Smooth muscle cell (in vitro differentiated cells): ENCODE results near the gene TMSB10. TPM values are rescaled to one million over a fixed set of nuclear protein-coding genes. Genes with fewer than 3 reads are reported as not detected.
"Not testable (repeated sequence)": the region's sequence is repeated elsewhere in the genome, so short reads cannot be mapped to it uniquely, and the experiment has no call there.

Experiments
- DNase-seq: peaks from one replicate; lab custom pipeline; 2025; ENCODE audit not compliant: unreplicated experiment; lab: John Stamatoyannopoulos, UW
- H2AFZ ChIP-seq: fragments of 200-600 bp; sonication (generic); 2 replicates; pipeline ENCODE4 v1.6.0; 2016; ENCODE audit warnings: antibody characterized with exemption, low read depth, mild to moderate bottlenecking
- H3F3A ChIP-seq: fragments of 200-600 bp; sonication (generic); 2 replicates; pipeline ENCODE4 v1.6.0; 2017; ENCODE audit warnings: antibody characterized with exemption, low read depth
- H3K27ac ChIP-seq: fragments of 200-600 bp; sonication (generic); 2 replicates; pipeline ENCODE4 v1.5.1; 2016; ENCODE audit warnings: low read depth, mild to moderate bottlenecking
- H3K27me3 ChIP-seq: fragments of 200-600 bp; sonication (generic); 2 replicates; pipeline ENCODE4 v1.6.1; 2016; ENCODE audit warnings: low read depth, mild to moderate bottlenecking
- H3K36me3 ChIP-seq: fragments of 200-600 bp; sonication (generic); 2 replicates; pipeline ENCODE4 v1.5.1; 2016; ENCODE audit warnings: low read depth
- H3K4me1 ChIP-seq: fragments of 200-600 bp; sonication (generic); 2 replicates; pipeline ENCODE4 v1.5.1; 2016; ENCODE audit warnings: low read depth
- H3K4me2 ChIP-seq: fragments of 200-600 bp; sonication (generic); 2 replicates; pipeline ENCODE4 v1.6.0; 2016; ENCODE audit warnings: mild to moderate bottlenecking
- H3K4me3 ChIP-seq: fragments of 200-600 bp; sonication (generic); 2 replicates; pipeline ENCODE4 v1.5.1; 2016; ENCODE audit warnings: mild to moderate bottlenecking
- H3K79me2 ChIP-seq: fragments of 200-600 bp; sonication (generic); 2 replicates; pipeline ENCODE4 v1.6.0; 2016; ENCODE audit warnings: low read depth, mild to moderate bottlenecking
- H3K9ac ChIP-seq: fragments of 200-600 bp; sonication (generic); 2 replicates; pipeline ENCODE4 v1.6.0; 2016; ENCODE audit warnings: low read depth
- H3K9me3 ChIP-seq: fragments of 200-600 bp; sonication (generic); replicated peaks from 2 replicates; pipeline ENCODE4 v1.5.1; 2016; ENCODE audit warnings: low read depth
- H4K20me1 ChIP-seq: fragments of 200-600 bp; sonication (generic); 2 replicates; pipeline ENCODE4 v1.6.0; 2016; ENCODE audit warnings: low read depth
- WGBS: methylation state at CpG from one replicate; pipeline ENCODE4 v1.1.7; 2016; ENCODE audit warnings: low lambda C conversion rate; 5-methylcytosine and 5-hydroxymethylcytosine counted together
- polyA plus RNA-seq: library from polyadenylated mRNA; unstranded; fragments of >200 nt; fragmentation: Nextera tagmentation; extraction: Ambion mirVana; gene quantifications from 2 replicates; pipeline ENCODE4 v1.2.1, GENCODE V29; 2016
- total RNA-seq: library from RNA; depleted of rRNA; stranded (reverse); fragments of >200 nt; gene quantifications from 2 replicates; pipeline ENCODE4 v1.2.3, GENCODE V29; 2014
- TF ChIP-seq, protein P1 (sequence below): fragments of 200-600 bp; sonication (generic); IDR thresholded peaks from 2 replicates; pipeline ENCODE4 v1.5.1; 2017; ENCODE audit warnings: borderline replicate concordance, mild to moderate bottlenecking, antibody characterized with exemption; ENCODE audit not compliant: insufficient read depth, poor library complexity, severe bottlenecking

TMSB10 gene
- total and polyA plus RNA-seq, 2 experiments from 2014 or later = 5,517 to 8,051 TPM

DNA sequence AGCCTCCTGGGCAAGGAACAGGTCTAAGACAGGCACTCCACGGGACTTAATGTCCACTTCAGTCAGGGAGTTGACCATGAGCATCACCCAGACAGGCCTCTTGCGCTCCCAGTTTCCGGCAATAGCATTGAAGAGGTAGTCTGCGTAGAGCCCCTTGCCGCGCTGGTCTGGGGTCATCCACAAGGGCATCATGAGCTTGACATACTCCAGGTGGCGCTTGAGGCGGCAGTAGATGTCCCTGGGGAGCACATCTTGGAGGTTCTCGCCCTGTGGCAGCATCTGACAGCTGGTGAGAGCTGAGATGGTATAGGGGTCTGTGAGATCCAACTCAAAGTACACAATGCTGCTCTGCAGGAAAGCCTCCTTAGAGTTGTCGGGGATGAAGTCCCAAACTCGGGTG is 35.1 kb upstream of the TMSB10 start:
- Histone ChIP-seq H2AFZ (no peak overlapping the region), H3K36me3 (no peaks in the 10 kb centered on the region), H3K4me3 (no peak overlapping the region), H3K4me2 (no peak overlapping the region), H3F3A (no peaks in the 10 kb centered on the region), H3K79me2 (no peaks in the 10 kb centered on the region), H3K27me3 (peaks cover 9% of the 10 kb centered on the region), H3K27ac (no peak overlapping the region), H3K4me1 (no peaks in the 10 kb centered on the region), H4K20me1 (no peaks in the 10 kb centered on the region), H3K9ac (no peak overlapping the region), H3K9me3 (no peaks in the 10 kb centered on the region)
- no peak for DNase-seq
- WGBS = 91% methylated on average over 11 of the region's 11 CpGs
- TF ChIP-seq, protein P1, sequence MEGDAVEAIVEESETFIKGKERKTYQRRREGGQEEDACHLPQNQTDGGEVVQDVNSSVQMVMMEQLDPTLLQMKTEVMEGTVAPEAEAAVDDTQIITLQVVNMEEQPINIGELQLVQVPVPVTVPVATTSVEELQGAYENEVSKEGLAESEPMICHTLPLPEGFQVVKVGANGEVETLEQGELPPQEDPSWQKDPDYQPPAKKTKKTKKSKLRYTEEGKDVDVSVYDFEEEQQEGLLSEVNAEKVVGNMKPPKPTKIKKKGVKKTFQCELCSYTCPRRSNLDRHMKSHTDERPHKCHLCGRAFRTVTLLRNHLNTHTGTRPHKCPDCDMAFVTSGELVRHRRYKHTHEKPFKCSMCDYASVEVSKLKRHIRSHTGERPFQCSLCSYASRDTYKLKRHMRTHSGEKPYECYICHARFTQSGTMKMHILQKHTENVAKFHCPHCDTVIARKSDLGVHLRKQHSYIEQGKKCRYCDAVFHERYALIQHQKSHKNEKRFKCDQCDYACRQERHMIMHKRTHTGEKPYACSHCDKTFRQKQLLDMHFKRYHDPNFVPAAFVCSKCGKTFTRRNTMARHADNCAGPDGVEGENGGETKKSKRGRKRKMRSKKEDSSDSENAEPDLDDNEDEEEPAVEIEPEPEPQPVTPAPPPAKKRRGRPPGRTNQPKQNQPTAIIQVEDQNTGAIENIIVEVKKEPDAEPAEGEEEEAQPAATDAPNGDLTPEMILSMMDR = no peak

DNA sequence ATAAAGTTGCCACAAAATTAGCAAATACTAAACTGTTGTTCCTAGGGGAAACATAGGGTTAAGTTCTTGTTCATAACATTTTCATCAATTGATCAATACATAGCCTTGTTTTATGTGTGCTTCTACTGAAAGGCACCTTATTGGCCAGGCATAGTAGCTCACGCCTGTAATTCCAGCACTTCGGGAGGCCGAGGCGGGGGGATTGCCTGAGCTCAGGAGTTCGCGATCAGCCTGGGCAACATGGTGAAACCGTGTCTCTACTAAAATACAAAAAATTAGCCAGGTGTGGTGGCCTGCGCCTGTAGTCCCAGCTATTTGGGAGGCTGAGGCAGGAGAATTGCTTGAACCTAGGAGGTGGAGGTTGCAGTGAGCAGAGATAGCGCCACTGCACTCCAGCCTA is 32.8 kb upstream of the TMSB10 start:
- H3K4me1 ChIP-seq, H3K4me2 ChIP-seq, H3K9ac ChIP-seq, H3K36me3 ChIP-seq, H3F3A ChIP-seq, H2AFZ ChIP-seq, H3K9me3 ChIP-seq, H4K20me1 ChIP-seq, H3K79me2 ChIP-seq, H3K4me3 ChIP-seq, H3K27ac ChIP-seq, DNase-seq: not testable (repeated sequence)
- 92% methylated on average over 9 of the region's 9 CpGs for WGBS
- H3K27me3 ChIP-seq = peaks cover 19% of the 10 kb centered on the region

DNA sequence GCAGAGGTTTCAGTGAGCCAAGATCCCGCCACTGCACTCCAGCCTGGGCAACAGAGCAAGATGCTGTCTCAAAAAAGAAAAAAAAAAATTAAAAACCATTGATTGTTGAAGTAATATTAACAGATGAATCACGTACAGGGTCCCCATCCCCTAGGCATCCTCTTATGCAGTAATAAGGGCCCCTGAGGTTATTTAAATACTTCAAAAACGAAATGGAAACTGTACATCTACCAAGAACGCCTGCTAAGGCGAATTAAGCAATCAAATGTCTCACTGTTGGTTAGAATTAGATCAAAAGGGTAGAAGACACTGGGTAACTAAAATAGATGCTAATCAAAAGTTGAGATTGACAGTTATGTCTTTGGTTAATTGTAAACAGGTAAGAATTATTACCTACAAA is 32.1 kb upstream of the TMSB10 start:
- Histone ChIP-seq H3K9me3 (no peaks in the 10 kb centered on the region), H3K79me2 (no peaks in the 10 kb centered on the region), H3K27me3 (peaks cover 25% of the 10 kb centered on the region), H3K9ac (no peak overlapping the region), H3F3A (no peaks in the 10 kb centered on the region), H3K4me2 (no peak overlapping the region), H3K4me1 (no peaks in the 10 kb centered on the region), H4K20me1 (no peaks in the 10 kb centered on the region), H3K4me3 (no peak overlapping the region), H3K27ac (no peak overlapping the region), H3K36me3 (no peaks in the 10 kb centered on the region), H2AFZ (no peak overlapping the region)
- 88% methylated on average over 5 of the region's 5 CpGs for WGBS
- TF ChIP-seq, protein P1 = no peak
- DNase-seq = no peak

DNA sequence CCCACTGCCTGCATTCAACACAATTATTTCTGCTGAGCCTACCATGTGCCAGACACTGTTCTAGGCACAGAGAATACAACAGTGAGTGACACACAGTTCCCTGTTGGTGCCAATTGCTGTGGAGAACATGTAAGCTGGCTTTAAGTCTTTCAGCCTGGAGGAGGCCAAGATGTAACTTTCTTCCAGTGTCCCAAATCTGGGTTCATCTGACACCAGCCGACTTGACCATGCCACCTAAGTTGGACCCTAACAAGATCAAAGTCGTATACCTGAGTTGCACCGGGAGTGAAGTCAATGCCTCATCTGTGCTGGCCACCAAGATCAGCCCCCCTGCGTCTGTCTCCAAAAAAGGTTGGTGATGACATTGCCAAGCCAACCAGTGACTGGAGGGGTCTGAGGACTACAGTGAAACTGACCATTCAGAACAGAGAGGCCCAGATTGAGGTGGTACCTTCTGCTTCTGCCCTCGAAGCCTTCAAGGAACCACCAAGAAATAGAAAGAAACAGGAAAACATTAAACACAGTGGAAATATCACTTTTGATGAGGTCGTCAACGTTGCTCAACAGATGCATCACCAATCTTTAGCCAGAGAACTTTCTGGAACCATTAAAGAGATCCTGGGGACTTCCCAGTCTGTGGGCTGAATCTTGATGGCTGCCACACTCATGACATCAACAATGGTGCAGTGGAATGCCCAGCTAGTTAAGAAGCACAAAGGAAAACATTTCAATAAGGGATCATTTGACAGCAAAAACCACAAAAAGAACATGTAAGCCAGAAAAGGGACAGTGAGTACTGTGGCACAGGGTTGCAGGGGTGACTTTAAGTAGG is 30.9 kb upstream of the TMSB10 start:
- H3F3A ChIP-seq = no peaks in the 10 kb centered on the region

More for the DNA sequence above, 30.9 kb upstream of the TMSB10 start:
- Histone ChIP-seq H3K9ac (no peak overlapping the region), H4K20me1 (no peaks in the 10 kb centered on the region), H3K4me2 (no peak overlapping the region), H3K4me1 (no peaks in the 10 kb centered on the region), H3K4me3 (no peak overlapping the region), H3K79me2 (no peaks in the 10 kb centered on the region), H3K36me3 (no peaks in the 10 kb centered on the region), H3K27ac (no peak overlapping the region), H3K27me3 (peaks cover 38% of the 10 kb centered on the region), H2AFZ (no peak overlapping the region), H3K9me3 (no peaks in the 10 kb centered on the region)
- DNase-seq = no peak
- 88% methylated on average over 7 of the region's 7 CpGs for WGBS
- TF ChIP-seq, protein P1 = no peak
